HK-2 (cell line): ENCODE measurements around the gene ZDHHC23.

Source experiments
- DNase-seq: peaks from one replicate; pipeline ENCODE4 v3.0.0-alpha.2; 2018; ENCODE audit not compliant: unreplicated experiment

ZDHHC23 gene

GRCh38 chr3:114005481-114005880 lies 57.7 kb downstream of the ZDHHC23 start:
- DNase-seq: no peak

- DNase-seq: no peak
Observed at GRCh38 chr3:114011059-114011797, 63.4 kb downstream of the ZDHHC23 start.
